GM12801 (cell line): Measurements from ENCODE around the gene GPATCH2L.

Experiments
- TF ChIP-seq, protein P1 (sequence below): IDR thresholded peaks from one replicate; pipeline ENCODE4 v1.5.1; 2011; ENCODE audit warnings: control low read depth; ENCODE audit not compliant: insufficient read length; ENCODE audit errors: extremely low read depth

Gene GPATCH2L

DNA sequence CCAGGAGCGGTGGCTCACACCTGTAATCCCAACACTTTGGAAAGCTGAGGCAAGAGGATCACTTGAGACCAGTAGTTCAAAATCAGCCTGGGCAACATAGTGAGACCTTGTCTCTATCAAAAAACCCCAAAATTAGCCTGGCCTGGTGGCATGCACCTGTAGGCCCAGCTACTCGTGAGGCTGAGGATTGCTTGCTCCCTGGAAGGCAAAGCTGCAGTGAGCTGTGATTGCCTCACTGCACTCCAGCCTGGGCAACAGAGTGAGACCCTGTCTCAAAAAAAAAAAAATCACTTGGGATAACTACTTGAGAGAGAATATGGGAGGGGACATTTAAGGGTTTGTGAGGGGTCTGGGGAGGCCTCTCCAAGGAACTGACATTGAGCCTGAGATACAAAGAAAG is 109.0 kb downstream of the GPATCH2L start:
- TF ChIP-seq, protein P1, sequence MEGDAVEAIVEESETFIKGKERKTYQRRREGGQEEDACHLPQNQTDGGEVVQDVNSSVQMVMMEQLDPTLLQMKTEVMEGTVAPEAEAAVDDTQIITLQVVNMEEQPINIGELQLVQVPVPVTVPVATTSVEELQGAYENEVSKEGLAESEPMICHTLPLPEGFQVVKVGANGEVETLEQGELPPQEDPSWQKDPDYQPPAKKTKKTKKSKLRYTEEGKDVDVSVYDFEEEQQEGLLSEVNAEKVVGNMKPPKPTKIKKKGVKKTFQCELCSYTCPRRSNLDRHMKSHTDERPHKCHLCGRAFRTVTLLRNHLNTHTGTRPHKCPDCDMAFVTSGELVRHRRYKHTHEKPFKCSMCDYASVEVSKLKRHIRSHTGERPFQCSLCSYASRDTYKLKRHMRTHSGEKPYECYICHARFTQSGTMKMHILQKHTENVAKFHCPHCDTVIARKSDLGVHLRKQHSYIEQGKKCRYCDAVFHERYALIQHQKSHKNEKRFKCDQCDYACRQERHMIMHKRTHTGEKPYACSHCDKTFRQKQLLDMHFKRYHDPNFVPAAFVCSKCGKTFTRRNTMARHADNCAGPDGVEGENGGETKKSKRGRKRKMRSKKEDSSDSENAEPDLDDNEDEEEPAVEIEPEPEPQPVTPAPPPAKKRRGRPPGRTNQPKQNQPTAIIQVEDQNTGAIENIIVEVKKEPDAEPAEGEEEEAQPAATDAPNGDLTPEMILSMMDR = no peak

DNA sequence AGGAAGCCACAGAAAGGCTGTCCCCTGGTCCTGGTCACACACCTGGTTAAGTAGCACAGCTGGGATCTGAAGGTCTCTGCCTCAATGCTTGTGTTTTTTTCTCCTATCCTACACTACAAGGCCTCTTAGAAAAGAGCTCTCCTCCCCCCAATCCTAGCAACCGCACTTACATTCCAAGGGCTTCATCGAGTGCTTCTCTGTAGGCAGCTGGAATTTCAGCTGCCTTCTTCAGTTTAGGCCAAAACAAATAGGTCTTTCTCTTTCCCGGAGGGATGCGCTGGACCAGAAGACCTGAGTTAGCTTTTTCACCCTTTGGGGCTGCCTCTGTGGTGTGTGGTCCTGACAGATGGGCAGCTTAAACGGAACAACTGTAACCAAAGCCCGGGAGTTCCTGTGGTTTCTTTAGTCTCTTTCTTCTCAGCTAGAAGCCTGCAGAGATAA is 109.7 kb downstream of the GPATCH2L start:
- TF ChIP-seq, protein P1 = no peak

DNA sequence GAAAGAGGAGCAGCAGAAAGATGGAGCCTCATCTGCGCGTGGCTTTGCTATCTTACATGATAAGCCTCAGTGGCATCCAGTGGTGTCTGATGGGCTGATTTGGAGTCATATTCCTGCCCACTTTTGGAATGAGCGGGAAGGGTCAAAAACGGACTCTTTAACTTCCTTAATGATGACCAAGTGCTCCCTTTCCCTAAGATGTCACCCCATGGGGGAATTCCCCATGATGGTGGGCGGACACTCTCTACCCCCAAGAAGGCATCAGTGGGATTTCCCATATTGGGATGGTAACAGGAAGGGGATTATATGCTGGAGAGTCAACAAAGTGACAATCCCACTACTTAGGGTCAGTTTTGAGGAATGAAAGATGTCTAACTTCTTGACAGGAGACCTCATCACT is 110.9 kb downstream of the GPATCH2L start:
- TF ChIP-seq, protein P1 = no peak
